RWPE1 (cell line): ENCODE measurements around the gene MRM1.

ENCODE experiments used
- CTCF ChIA-PET: fragments of 350-600 bp; sonication (Branson Sonifier 250); formaldehyde crosslinking; extraction: SDS; loops from one replicate; lab custom pipeline; 2021; lab: Yijun Ruan, JAX
- POLR2A ChIA-PET: fragments of 400-600 bp; formaldehyde crosslinking; extraction: SDS; loops from one replicate; lab custom pipeline; 2020; ENCODE audit warnings: antibody characterized with exemption; ENCODE audit not compliant: low non-redundant PET; lab: Yijun Ruan, JAX
- DNase-seq: peaks from one replicate; pipeline ENCODE4 v3.0.0; 2012; ENCODE audit warnings: low spot score
- H3K27ac ChIP-seq: fragments of 450-650 bp; 2 replicates; pipeline ENCODE4 v1.5.1; 2017
- CTCF ChIP-seq: fragments of 450-650 bp; conservative IDR thresholded peaks from 2 replicates; pipeline ENCODE4 v1.5.1; 2017; ENCODE audit warnings: low read depth, mild to moderate bottlenecking

MRM1 gene

GRCh38 chr17:36632916-36633771, 31.8 kb downstream of the MRM1 start:
- no peak for TF ChIP-seq CTCF
- POLR2A ChIA-PET: no interaction called here
- no peak for DNase-seq
- CTCF ChIA-PET: interaction anchor here (0.6 to 0.7 kb wide), 4 partner anchors 94 to 1249 kb away, joined by 3 to 5 read pairs (median 4); no protein-coding TSS in a partner anchor
- H3K27ac ChIP-seq: no peak overlapping the region

- no peak for TF ChIP-seq CTCF
- POLR2A ChIA-PET: no interaction called here
- CTCF ChIA-PET: interaction anchor here (0.5 to 0.6 kb wide), 2 partner anchors 8 to 339 kb away, joined by 3 read pairs; no protein-coding TSS in a partner anchor
Observed at GRCh38 chr17:36640346-36640745, 39.0 kb downstream of the MRM1 start.

GRCh38 chr17:36640836-36641235, 39.5 kb downstream of the MRM1 start:
- no peak overlapping the region for H3K27ac ChIP-seq
- no peak for TF ChIP-seq CTCF
- POLR2A ChIA-PET: no interaction called here
- CTCF ChIA-PET: no interaction called here
- DNase-seq: no peak

More at GRCh38 chr17:36640346-36640745, 39.0 kb downstream of the MRM1 start:
- no peak overlapping the region for H3K27ac ChIP-seq
- no peak for DNase-seq

- H3K27ac ChIP-seq: no peak overlapping the region
- POLR2A ChIA-PET: no interaction called here
- CTCF ChIA-PET: no interaction called here
- DNase-seq: no peak
- no peak for TF ChIP-seq CTCF
Observed at GRCh38 chr17:36641331-36641876, 40.0 kb downstream of the MRM1 start.

GRCh38 chr17:36641877-36642845, 40.8 kb downstream of the MRM1 start:
- CTCF ChIA-PET: interaction anchor here (0.6 kb wide), 1 partner anchor 197 kb away, joined by 4 read pairs; no protein-coding TSS in a partner anchor
- TF ChIP-seq CTCF: no peak
- DNase-seq: no peak
- POLR2A ChIA-PET: no interaction called here
- no peak overlapping the region for H3K27ac ChIP-seq
